Stimulated activated CD8-positive, alpha-beta memory T cell treated with anti-CD3 and anti-CD28 coated beads, Interleukin-15, amount 100 ng/mL, for 24 hours (primary cell): ENCODE measurements around the gene GPR152.

Experiments used
- DNase-seq: peaks from one replicate; pipeline ENCODE4 v3.0.0-alpha.2; 2020; ENCODE audit warnings: low read depth

GPR152 gene, protein sequence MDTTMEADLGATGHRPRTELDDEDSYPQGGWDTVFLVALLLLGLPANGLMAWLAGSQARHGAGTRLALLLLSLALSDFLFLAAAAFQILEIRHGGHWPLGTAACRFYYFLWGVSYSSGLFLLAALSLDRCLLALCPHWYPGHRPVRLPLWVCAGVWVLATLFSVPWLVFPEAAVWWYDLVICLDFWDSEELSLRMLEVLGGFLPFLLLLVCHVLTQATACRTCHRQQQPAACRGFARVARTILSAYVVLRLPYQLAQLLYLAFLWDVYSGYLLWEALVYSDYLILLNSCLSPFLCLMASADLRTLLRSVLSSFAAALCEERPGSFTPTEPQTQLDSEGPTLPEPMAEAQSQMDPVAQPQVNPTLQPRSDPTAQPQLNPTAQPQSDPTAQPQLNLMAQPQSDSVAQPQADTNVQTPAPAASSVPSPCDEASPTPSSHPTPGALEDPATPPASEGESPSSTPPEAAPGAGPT

DNA sequence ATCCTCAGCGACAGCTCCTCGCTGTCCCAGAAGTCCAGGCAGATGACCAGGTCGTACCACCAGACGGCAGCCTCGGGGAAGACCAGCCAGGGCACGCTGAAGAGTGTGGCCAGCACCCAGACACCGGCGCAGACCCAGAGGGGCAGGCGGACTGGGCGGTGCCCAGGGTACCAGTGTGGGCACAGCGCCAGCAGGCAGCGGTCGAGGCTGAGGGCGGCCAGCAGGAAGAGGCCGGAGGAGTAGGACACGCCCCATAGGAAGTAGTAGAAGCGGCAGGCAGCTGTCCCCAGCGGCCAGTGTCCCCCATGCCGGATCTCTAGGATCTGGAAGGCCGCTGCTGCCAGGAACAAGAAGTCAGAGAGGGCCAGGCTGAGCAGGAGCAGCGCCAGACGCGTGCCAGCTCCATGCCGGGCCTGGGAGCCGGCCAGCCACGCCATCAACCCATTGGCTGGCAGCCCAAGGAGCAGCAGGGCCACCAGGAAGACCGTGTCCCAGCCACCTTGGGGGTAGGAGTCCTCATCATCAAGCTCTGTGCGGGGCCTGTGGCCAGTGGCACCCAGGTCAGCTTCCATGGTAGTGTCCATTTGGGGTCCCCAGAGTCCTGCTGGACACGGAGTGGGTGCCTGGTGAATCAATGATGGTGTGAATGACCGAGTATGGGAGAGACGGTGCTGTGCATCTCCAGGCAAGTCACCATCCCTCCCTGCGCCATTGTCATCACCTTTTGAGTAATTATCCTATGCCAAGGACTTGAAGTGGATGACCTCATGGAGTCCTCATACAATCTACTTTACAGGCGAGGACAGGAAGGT lies at the start of gene GPR152:
Gene GPR152, minus strand, starts transcription at position 589 of the 812 bp plus-strand sequence. Its CDS starts 5 bp downstream, at position 584.
- DNase-seq, result no peak

DNA sequence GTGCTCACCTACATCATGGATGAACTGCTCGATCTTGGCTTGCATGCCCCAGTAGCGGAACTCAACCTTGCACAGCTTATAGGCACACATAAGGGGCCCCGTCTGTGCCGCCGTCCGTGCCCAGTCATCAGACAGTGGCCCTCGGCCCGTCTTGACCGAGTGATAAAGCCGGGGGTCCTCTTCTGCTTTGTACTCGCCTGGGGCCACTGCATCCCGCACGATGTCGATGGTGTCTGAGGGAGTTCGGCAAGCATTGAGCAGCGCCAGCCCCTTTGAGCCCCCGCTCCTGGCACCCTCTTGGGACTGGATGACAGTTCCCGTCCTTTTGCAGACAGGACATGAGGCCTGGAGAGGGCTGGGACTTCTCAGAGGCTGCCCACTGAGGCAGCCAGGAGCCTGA lies 49.3 kb upstream of the GPR152 start:
- DNase-seq, result no peak

DNA sequence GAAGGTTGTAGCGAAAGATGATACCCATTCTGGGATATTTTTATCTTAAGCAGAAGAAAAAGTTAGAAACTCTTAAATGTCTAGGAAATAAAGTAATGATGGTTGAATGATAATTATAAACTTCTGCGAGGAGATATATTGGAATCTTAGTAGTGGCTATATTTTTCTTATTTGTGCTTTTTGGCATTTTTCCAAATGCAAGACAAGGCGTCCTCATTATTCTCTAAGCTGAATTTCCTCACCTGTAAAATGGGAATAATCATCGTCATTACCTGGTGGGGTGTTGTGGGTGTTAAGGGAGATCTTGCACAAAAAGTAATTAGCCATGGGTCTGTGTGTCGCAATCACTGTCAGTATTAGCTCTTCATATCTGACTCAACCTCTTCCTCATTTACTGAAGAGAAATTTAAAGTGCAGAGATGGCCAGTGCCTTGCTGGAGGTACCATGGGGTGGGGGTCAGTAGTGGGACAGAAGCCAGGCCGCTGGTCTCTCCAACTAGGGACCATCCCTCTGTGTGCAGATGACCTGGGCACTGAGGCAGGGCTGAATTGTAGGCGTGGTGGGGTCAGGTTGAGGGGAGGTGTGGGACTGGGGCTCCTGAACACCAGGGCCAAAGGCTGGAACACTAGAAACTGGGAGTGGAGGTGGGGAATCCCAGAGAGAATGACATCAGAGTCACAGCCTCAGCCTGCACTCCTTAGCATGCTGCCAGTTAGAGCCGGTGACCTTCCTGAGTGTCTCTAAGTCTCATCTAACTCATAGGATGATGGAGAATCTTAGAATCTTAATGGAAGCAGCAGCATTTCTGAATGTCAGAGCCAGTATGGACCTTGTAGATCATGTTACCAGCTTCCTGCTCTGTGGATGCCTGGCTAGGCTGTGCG lies 48.5 kb upstream of the GPR152 start:
- DNase-seq, result no peak

DNA sequence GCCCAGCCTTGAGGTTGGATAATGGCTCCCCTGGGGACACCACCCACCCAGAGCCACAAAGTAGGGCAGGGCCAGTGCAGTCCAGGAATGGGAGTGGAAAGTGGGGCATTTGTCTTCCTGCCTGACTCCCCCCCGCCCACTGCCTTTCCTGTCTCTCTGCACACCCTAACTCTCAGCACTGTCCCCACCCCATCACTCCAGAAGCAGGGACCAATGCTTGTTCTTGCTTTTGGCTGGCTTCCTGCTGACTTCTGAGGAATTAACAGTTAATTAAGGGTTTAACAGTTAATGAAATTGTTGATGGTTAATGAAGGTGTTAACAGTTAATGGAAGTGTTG lies 47.9 kb upstream of the GPR152 start:
- DNase-seq, result no peak

DNA sequence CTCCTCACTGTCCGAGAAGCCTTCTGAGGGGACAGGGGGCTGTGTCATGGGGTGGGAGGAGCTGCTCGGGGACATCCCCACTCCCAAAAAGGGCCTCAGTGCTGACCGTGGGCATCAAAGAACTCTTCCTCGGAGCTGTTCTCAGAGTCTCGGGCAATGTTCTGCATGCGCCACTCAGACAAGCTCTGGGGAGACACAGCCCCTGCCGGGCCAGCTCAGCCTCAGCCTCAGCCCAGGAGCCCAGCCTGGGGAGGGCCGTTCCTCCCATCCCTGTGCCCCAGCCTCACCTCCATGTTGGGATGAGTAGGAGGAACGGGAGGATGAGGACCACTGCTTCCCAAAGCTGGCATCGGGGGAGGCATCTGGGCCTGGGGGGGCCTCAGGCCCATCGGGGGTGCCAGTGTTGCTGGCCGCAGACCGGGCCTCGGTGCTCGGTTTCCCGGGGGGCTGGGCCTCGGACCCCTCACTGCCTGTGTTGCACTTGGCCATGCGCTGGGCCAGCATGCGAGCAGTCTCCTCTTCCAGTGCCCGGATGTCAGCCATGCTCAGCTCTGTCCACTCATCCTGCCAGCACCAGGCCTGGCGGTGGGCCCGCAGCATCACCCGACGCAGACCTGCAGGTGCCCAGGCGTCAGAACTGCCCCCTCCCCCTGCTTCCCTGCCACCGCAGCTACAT lies 47.4 kb upstream of the GPR152 start:
- DNase-seq, result no peak

DNA sequence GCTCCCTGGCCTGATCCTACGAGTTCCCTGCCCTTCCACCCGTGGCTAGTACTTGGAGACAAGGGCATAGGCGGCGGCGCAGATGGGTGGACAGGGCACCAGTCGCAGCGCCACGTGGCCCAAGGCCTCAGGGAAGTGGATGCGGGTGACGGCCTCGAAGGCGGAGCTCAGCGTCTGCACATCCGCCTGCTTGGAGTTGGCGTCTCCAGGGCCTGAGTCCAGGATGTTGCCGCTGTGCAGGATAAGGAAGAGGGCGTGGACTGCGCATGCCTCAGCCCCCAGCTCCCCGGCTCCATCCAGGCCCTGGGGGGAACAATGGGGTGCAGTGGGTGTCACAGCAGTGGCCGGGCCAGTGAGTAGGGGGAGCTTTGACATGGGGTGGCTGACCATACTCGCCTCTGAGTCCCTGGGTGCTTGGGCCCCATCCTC lies 46.0 kb upstream of the GPR152 start:
- DNase-seq, result no peak

DNA sequence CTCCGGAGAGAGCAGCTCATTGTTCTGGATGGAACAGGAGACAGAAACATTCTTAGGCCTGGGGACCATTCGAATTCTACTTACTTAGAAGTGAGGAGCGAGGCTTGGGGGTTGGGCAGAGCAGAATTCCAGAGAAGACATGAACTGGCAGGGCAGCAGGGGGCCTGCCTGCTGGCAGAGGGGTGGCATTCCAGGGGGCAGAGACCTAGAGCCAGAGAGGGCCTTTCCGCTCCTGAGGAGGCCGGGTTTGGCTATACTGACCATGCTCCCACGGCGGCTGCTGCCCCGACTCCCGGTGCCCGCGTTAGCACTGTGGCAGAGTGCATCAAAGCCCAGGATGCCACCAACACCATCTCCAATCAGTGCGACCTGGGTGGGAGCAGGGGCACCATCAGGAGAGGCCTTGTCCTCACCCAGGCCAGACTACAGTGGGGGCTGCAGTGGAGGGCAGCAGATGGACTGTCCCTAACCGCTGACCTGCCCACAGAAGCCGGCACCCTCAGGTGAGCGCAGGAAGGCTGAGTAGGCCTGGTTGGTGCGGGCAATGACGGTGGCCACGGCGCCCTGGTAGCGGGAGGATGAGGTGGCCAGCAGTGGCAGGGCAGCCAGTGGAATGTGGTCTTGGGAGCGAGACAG lies 45.2 kb upstream of the GPR152 start:
- DNase-seq, result no peak

DNA sequence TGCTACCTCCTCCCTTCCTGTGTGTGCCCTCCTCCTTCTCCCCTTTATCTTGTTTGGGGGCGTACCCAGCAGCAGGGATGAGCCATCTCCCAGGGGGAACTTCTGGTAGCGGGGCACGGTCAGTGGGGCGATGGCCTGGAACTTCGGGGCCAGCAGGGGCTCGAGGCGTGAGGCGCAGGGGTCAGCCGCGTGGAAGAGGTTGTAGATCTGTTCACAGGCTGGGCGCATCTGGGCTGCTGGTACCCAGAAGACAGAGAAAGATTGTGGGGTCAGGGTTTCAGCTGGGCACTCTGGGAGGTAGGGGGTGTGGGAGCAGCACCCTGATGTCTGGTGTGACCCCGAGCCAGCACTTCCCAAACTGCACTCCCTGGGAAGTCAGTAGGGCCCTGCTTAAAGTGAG lies 43.6 kb upstream of the GPR152 start:
- DNase-seq, result no peak

DNA sequence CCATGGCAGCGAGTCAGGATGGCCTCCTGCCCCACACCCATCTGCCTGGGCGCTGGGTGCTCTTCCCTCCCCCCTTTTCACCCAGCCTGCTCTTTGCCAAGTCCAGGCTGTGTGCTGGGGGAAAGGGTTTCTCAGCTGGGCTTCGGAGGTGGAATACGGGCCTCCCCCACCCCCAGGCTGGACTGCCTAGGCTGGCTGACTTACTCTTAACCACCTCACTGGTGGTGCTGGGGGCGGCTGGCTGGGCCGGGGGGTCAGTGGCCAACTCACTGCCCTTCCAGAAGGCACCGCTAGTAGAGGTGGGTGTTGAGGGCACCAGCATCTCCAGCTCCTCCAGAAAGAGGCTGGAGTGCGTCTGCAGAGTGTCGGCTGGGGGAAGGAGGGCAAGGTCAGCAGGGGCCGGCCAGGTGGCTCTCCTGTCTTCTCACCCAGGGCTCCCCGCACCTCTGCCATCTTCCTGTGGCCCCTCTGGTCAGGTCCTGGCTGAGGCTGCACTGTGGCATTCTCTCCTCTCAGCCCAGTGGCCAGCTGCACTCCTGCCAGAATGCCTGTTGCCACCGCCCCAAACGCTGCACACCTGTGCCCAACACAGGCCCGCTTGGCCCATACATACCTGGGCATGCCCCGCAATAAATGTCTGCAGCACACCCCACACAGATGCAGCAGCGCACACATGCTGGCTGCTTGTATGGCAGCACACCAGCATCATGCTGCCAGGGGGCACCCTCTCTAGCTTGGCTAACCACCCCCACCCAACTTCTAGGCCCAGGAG lies 42.9 kb upstream of the GPR152 start:
- DNase-seq, result no peak

DNA sequence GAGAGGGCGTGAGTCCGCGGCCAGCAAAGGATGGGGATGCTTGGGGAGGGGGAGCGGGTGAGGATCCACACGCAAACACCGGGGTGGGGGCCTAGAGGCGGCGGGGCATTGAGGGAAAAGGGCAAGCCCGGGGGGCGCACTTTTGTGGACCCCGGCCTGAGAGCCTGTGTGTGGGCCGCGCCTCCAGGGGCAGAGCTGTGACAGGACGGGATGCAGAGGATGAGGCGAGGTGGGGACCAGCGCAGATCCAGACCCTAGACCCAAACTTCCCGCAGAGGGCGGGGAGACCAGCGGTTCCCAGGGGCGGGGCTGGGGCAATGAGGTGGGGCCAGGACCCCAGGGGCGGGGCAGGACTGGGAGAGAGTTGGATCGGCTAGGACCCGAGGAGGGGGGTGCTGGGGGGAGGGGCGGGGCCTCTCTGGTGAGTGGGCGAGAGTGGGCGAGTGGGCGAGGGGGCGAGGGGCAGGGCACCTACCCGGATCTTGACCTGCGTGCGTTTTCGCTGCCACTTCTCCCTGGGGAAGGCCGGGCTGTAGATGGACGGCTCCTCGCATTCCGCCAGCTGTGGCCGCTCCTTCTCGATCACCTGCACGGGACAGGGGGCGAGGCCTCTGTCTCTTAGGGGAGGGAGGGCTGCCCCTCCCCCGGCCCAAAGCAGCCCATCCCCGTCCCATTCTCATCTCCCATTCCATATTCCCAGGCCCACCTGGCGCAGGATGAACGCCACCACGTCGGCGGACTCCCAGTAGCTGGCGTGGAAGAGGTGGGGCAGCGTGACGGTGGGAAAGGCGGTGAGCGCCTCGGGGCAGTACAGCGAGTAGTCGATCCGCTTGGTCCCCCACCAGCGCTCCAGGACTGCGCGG lies 42.1 kb upstream of the GPR152 start:
- DNase-seq, result no peak

DNA sequence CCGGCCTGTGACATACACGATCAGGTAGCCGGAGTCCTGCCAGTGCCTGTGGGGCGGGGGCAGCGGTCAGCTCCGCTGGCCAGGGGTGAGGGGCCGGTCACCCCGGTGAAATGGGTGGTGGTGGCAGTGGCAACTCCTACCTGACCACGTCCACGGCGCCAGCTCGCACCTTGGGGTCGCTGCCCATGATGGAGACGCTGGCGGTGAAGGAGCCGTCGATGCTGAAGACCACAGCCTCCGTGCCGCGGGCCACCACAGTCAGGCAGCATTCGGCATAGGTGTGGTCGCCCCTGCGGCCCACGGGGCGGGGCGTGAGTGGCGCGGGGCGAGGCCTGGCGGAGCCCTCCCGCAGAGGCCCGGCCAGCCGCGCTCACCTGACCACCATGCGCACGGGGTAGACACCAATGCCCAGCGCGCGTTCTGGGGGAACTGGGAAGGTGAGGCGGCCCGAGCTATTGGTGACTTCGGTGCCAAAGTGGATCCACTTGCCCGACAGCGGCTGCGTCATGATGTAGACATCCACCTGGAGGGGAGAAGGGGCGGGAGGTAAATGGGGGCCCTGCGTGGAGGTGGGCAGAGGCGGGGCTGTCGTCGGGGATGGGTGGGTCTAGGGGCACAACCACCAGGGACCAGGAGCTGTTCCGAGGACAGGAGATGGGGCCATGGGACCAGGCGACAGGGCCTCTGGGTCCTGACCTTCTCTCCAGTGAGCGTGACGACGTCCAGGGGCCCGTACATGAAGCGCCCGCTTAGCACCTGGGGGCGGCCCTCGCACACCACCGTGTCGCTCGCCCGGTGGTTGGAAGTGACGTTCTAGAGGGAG lies 41.2 kb upstream of the GPR152 start:
- no peak for DNase-seq

DNA sequence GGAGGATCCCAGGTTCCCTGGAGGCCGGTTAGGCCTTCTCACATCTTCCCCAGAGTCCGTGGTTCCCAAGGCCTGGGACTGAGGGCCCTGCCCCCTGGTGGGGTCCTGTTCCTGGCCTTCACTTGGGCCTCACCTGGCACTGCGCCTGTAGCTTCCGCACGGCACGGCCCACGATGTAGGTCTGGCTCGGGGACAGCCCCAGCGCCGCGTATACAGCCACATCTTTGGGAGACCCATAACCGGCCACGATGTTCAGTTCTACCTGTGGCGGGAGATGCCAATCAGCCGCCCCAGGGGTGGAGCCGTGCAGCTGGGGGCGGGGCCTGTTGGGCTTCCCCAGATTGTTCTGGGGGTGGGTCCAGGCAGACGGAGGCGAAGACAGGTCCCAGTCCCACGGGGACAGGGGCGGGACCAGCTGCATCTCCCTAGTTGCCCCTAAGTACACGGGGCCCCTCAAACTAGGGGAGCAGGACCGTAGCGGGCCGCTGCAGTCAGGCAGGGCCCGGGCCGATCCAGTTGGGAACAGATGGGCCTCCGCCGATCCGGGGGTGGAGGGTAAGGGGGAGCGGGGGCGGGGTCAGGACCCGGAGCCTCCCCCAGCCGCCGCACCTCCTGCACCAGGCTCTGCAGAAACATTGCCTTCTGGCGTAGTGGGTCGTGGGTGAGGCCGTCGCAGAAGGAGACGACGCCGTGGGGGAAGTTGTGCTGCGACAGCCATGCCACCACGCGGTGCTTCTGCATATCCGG lies 40.4 kb upstream of the GPR152 start:
- DNase-seq, result no peak

DNA sequence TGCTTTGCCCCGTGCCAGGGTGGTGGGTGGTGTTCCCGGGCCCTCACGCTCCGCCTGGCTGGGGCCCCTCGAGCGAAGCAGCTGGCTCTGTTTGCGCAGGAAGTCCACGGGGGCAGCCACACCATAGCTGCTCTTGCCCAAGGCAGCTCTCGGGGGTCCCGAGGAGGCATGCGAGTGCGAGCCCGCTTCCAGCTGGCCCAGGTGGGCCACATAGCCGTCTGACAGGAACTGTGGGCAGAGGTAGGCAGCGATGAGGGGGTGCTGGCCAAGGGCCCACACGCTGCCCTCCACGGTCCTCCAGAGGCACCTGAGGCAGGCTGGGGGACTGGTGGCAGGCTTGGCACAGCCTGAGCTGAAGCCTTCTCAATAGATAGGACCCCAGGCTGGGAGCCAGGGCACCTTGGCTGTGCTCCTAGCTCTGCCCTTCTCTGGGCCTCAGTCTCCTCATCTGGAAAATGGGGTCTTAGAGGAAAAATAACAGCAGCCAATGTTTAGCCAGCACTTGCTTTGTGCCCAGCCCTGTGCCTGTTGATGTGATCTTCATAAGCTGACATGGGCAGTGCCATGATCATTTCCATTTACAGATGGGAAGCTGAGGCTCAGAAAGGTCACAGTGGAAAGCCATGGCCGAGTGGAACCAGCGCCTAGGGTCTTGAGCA lies 39.7 kb upstream of the GPR152 start:
- DNase-seq, result no peak

DNA sequence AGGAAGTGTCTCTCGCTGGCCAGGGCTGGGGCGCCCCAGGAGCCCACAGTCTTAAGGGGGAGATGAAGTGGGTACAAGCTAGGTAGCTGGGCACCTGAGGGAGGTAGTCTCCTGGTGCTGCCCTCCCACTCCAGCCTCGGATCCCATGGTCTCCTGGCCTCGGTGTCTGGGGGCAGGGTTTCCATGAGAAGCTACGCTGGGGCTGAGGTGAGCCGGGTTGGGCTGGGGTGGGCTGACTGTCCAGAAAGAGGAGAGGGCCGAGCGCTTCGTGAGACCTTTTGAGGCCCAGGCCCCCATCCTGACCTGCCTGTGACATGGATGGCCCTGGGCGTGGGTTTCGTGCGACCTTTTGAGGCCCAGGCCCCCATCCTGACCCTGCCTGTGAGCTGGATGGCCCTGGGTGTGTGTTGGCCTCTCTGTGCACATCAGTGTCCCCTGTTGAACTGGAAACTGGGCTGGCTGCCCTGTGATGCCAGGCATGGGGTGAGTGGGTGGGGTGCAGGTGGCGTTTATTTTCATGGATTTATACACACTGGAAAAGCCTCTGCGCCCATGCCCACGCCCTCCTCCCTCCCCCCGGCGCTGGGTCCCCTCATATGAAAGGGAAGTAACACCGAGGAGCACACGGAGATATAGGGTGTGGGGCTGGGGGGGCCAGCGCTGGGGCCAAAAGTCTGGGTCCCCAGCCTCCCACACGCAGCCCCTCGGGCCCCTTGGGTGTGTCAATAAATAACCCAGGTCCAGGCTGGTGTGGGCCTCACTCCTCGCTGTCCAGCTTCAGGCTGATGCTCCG lies 38.9 kb upstream of the GPR152 start:
- no peak for DNase-seq

DNA sequence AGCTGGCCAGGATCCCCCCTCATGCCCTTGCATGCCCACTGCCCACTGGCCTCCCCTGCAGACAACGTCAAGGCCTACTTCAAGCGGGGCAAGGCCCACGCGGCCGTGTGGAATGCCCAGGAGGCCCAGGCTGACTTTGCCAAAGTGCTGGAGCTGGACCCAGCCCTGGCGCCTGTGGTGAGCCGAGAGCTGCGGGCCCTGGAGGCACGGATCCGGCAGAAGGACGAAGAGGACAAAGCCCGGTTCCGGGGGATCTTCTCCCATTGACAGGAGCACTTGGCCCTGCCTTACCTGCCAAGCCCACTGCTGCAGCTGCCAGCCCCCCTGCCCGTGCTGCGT lies 38.2 kb upstream of the GPR152 start:
- no peak for DNase-seq

DNA sequence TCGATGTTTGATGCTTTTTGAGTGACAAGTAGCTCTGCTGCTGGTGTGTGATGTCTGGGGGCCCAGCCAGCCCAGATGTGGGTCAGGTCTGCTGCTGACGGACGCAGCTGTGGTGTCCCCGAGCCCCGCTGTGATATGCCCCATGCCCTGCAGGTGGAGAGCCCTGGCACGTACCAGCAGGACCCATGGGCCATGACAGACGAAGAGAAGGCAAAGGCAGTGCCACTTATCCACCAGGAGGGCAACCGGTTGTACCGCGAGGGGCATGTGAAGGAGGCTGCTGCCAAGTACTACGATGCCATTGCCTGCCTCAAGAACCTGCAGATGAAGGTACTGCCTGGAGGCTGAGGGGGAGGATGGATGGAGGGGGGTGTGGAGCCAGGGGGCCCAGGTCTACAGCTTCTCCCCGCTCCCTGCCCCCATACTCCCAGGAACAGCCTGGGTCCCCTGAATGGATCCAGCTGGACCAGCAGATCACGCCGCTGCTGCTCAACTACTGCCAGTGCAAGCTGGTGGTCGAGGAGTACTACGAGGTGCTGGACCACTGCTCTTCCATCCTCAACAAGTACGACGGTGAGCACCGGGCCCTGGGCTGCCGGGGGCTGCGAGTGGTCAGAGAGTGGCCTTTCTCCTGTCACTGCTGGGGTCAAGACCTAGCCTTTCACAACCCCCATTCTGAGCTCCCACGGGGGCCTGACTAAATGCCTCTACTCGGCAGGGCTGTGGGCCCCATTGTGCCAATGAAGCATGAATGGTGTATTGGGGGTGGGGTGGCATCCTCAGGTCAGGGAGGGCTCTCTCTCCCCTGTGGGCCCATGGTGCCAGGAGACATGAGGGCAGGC lies 37.6 kb upstream of the GPR152 start:
- DNase-seq, result no peak
